HepG2 (cell line): Measurements from ENCODE around the gene ARL4D. TPM values are rescaled to one million over a fixed set of nuclear protein-coding genes. Genes with fewer than 3 reads are reported as not detected.
A peak's percentile ranks its signal among the peaks of the same experiment; 100 is the strongest.

Experiments
- CREM ChIP-seq, 2 experiments: sonication (generic) in 1 of 2; formaldehyde crosslinking in 1 of 2; IDR thresholded peaks; 2 replicates each; pipeline versions ENCODE4 v1.4.0 to v1.6.1; 2016 to 2020; ENCODE audit warnings: antibody characterized with exemption in 1 of 2, mild to moderate bottlenecking in 1 of 2, missing genetic modification reagents in 1 of 2
- GABPA ChIP-seq, 2 experiments: IDR thresholded peaks; 2 replicates each; pipeline ENCODE4 v1.6.1; 2011 to 2016; ENCODE audit warnings: low read depth in 2 of 2, low read length in 1 of 2, missing biosample characterization in 1 of 2, missing genetic modification characterization in 1 of 2
- KDM5A ChIP-seq: fragments of 200-600 bp; sonication (generic); IDR thresholded peaks from 2 replicates; pipeline ENCODE4 v1.7.0; 2018; ENCODE audit warnings: antibody characterized with exemption, mild to moderate bottlenecking, low read length, borderline replicate concordance
- KDM5B ChIP-seq: sonication (generic); formaldehyde crosslinking; IDR thresholded peaks from 2 replicates; pipeline ENCODE4 v1.4.0; 2020; ENCODE audit warnings: missing genetic modification reagents, mild to moderate bottlenecking, borderline replicate concordance
- KMT2B ChIP-seq: IDR thresholded peaks from 2 replicates; pipeline ENCODE4 v1.6.1; 2016; ENCODE audit warnings: missing genetic modification reagents, missing compliant biosample characterization
- MEIS1 ChIP-seq: sonication (generic); formaldehyde crosslinking; IDR thresholded peaks from 2 replicates; pipeline ENCODE4 v1.9.0; 2021; ENCODE audit warnings: mild to moderate bottlenecking, missing genetic modification reagents, moderate library complexity, borderline replicate concordance
- RARG ChIP-seq: sonication (generic); formaldehyde crosslinking; IDR thresholded peaks from 2 replicates; pipeline ENCODE4 v1.4.0; 2020; ENCODE audit warnings: low read depth, mild to moderate bottlenecking, missing genetic modification reagents
- SMARCC2 ChIP-seq: fragments of 450-650 bp; IDR thresholded peaks from 2 replicates; pipeline ENCODE4 v1.6.1; 2017; ENCODE audit warnings: antibody characterized with exemption, mild to moderate bottlenecking
- SOX5 ChIP-seq: IDR thresholded peaks from 2 replicates; pipeline ENCODE4 v1.6.1; 2016; ENCODE audit warnings: borderline replicate concordance
- THAP11 ChIP-seq: IDR thresholded peaks from 2 replicates; pipeline ENCODE4 v1.6.1; 2016; ENCODE audit warnings: missing biosample characterization, missing genetic modification reagents
- polyA plus RNA-seq, 8 experiments: library from polyadenylated mRNA; depleted of rRNA in 3 of 8; stranded (reverse) in 7 of 8; unstranded in 1 of 8; fragments of >200 nt; fragmentation: Illumina TruSeq in 4 of 8; extraction: Trizol in 4 of 8; gene quantifications; 2 replicates each; pipeline versions ENCODE4 v1.2.1 to v1.2.3, GENCODE V29; 2011 to 2016; ENCODE audit warnings: low read depth in 4 of 8, missing spikeins in 1 of 8, mixed read lengths in 1 of 8; ENCODE audit not compliant: insufficient read depth in 1 of 8
- total RNA-seq, 5 experiments: library from RNA; depleted of rRNA; stranded (reverse); fragments of >200 nt; fragmentation: Illumina TruSeq; extraction: Trizol; gene quantifications; 2 replicates each; pipeline ENCODE4 v1.2.3, GENCODE V29; 2016; ENCODE audit warnings: low read depth in 1 of 5
- TF ChIP-seq, protein P1 (sequence below), 2 experiments: sonication (generic) in 1 of 2; formaldehyde crosslinking in 1 of 2; IDR thresholded peaks; 2 replicates each; pipeline versions ENCODE4 v1.6.1 to v1.9.0; 2014 to 2022; ENCODE audit warnings: antibody characterized with exemption in 1 of 2, borderline replicate concordance in 1 of 2, inconsistent platforms in 1 of 2, low read depth in 1 of 2, missing genetic modification reagents in 1 of 2
- TF ChIP-seq, protein P2 (sequence below): sonication (generic); formaldehyde crosslinking; IDR thresholded peaks from 2 replicates; pipeline ENCODE4 v1.8.1; 2023; ENCODE audit warnings: mild to moderate bottlenecking, missing genetic modification reagents
- TF ChIP-seq, protein P3 (sequence below): sonication (generic); formaldehyde crosslinking; IDR thresholded peaks from 2 replicates; pipeline ENCODE4 v1.8.0; 2022; ENCODE audit warnings: missing genetic modification reagents, mild to moderate bottlenecking, moderate library complexity, borderline replicate concordance

Gene ARL4D
- total and polyA plus RNA-seq, 2 of the 13 experiments (the other 11 are each of a cell fraction or from before 2014, with no cell fraction given), result 9.0 to 25.9 TPM

DNA sequence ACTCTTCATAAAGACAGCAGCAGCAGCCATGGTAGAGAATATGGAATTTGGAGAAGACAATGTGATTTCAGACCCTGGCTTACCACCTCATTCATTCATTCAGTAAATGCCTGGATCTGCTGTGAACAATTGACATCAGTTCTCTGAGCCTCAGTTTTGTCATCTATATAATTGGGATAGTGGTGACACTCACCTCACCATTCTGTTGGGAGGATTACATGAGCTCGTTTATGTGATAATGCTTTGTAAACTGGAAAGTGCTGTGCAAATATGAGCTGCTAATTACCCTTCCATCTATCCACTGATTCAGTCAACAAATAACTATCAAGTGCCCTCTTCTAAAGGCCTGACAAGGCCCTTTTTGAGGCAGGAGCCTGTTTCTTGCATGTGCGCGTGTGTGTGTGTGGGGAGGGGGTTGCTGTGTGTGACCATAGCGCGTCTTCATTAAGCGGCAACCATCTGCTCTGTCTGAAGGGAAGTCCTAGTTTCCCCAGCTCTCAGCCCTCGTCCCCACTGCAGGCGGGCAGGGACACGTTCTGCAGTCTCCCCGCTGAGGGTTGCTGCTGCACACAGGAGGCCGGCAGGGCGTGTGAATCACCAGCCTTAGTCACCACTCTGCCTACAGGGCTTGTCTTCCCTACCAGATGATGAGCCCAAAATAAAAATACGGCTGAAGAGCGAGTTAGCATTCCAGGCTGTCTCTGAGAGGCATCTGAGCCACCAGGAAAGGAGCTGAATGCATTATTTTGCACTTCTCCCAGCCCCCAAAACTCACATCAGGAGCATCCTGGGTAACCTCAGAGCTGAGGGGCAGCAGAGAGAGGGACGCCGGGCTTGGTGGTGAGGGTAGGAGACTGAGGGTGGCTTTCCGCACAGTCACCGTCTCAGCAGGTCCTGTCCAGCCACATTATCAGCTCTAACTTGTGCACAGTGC, 19.9 kb downstream of the ARL4D start (continued):
- TF ChIP-seq, protein P1, sequence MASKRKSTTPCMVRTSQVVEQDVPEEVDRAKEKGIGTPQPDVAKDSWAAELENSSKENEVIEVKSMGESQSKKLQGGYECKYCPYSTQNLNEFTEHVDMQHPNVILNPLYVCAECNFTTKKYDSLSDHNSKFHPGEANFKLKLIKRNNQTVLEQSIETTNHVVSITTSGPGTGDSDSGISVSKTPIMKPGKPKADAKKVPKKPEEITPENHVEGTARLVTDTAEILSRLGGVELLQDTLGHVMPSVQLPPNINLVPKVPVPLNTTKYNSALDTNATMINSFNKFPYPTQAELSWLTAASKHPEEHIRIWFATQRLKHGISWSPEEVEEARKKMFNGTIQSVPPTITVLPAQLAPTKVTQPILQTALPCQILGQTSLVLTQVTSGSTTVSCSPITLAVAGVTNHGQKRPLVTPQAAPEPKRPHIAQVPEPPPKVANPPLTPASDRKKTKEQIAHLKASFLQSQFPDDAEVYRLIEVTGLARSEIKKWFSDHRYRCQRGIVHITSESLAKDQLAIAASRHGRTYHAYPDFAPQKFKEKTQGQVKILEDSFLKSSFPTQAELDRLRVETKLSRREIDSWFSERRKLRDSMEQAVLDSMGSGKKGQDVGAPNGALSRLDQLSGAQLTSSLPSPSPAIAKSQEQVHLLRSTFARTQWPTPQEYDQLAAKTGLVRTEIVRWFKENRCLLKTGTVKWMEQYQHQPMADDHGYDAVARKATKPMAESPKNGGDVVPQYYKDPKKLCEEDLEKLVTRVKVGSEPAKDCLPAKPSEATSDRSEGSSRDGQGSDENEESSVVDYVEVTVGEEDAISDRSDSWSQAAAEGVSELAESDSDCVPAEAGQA (IDR thresholded peaks at IDR 0.05; ENCODE audit: low read depth), result no peak
- TF ChIP-seq, protein P1 (CRISPR knock-in tag; IDR thresholded peaks at IDR 0.05; ENCODE audit: borderline replicate concordance), result no peak
- TF ChIP-seq GABPA (IDR thresholded peaks at IDR 0.05; ENCODE audit: low read depth, low read length) (no peak), GABPA (CRISPR knock-in tag; IDR thresholded peaks at IDR 0.05; ENCODE audit: low read depth) (no peak), MEIS1 (CRISPR knock-in tag) (no peak), RARG (CRISPR knock-in tag) (no peak), SMARCC2 (no peak), SOX5 (no peak; the same call in 1 of the 2 replicates), CREM (IDR thresholded peaks at IDR 0.05) (no peak), CREM (CRISPR knock-in tag; IDR thresholded peaks at IDR 0.05) (no peak), THAP11 (0 out of 2 replicates have a peak, but pooled peaks have one; percentile 9), KMT2B (CRISPR knock-in tag) (no peak), KDM5B (CRISPR knock-in tag) (peak; percentile 54; the same call in 1 of the 2 replicates), KDM5A (no peak)
- TF ChIP-seq, protein P2, sequence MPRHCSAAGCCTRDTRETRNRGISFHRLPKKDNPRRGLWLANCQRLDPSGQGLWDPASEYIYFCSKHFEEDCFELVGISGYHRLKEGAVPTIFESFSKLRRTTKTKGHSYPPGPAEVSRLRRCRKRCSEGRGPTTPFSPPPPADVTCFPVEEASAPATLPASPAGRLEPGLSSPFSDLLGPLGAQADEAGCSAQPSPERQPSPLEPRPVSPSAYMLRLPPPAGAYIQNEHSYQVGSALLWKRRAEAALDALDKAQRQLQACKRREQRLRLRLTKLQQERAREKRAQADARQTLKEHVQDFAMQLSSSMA (CRISPR knock-in tag), result 0 out of 2 replicates have a peak, but pooled peaks have one; percentile 48
- TF ChIP-seq, protein P3, sequence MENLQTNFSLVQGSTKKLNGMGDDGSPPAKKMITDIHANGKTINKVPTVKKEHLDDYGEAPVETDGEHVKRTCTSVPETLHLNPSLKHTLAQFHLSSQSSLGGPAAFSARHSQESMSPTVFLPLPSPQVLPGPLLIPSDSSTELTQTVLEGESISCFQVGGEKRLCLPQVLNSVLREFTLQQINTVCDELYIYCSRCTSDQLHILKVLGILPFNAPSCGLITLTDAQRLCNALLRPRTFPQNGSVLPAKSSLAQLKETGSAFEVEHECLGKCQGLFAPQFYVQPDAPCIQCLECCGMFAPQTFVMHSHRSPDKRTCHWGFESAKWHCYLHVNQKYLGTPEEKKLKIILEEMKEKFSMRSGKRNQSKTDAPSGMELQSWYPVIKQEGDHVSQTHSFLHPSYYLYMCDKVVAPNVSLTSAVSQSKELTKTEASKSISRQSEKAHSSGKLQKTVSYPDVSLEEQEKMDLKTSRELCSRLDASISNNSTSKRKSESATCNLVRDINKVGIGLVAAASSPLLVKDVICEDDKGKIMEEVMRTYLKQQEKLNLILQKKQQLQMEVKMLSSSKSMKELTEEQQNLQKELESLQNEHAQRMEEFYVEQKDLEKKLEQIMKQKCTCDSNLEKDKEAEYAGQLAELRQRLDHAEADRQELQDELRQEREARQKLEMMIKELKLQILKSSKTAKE (CRISPR knock-in tag), result 0 out of 2 replicates have a peak, but pooled peaks have one; percentile 27
